ENCODE data around the gene EMC9.

- TF ChIP-seq CTCF (IDR thresholded peaks at IDR 0.05) (no peak), POLR2A (IDR thresholded peaks at IDR 0.05) (no peak)
Observed at GRCh38 chr14:24179294-24179960, 38.0 kb upstream of the EMC9 start.

Measured in thyroid gland (tissue), 4 donors.